Nephron progenitor cell (in vitro differentiated cells): ENCODE data around the gene TGM5.
A peak's percentile ranks its signal among the peaks of the same experiment; 100 is the strongest.

ENCODE experiments used
- DNase-seq: peaks from one replicate; pipeline ENCODE4 v3.0.0; 2021
- H3K27ac Mint-ChIP-seq: 2 replicates; pipeline ENCODE4 v1.8.0; 2021; ENCODE audit warnings: mild to moderate bottlenecking, moderate library complexity, mixed read lengths
- H3K27me3 Mint-ChIP-seq: 2 replicates; pipeline ENCODE4 v1.8.0; 2021; ENCODE audit warnings: mild to moderate bottlenecking, low read depth, mixed read lengths; ENCODE audit not compliant: poor library complexity
- H3K36me3 Mint-ChIP-seq: 2 replicates; pipeline ENCODE4 v1.8.0; 2021; ENCODE audit warnings: low read depth, mixed read lengths
- H3K4me1 Mint-ChIP-seq: 2 replicates; pipeline ENCODE4 v1.8.0; 2021; ENCODE audit warnings: mixed read lengths
- H3K4me3 Mint-ChIP-seq: 2 replicates; pipeline ENCODE4 v1.8.0; 2021; ENCODE audit warnings: mild to moderate bottlenecking, moderate library complexity, mixed read lengths
- H3K9me3 Mint-ChIP-seq: 2 replicates; pipeline ENCODE4 v1.8.0; 2021; ENCODE audit warnings: mild to moderate bottlenecking, moderate library complexity, mixed read lengths
- TF ChIP-seq, protein P1 (sequence below): fragments of 200-600 bp; sonication (generic); IDR thresholded peaks from 2 replicates; pipeline ENCODE4 v1.5.0; 2021; ENCODE audit warnings: antibody characterized with exemption

The TGM5 gene, protein sequence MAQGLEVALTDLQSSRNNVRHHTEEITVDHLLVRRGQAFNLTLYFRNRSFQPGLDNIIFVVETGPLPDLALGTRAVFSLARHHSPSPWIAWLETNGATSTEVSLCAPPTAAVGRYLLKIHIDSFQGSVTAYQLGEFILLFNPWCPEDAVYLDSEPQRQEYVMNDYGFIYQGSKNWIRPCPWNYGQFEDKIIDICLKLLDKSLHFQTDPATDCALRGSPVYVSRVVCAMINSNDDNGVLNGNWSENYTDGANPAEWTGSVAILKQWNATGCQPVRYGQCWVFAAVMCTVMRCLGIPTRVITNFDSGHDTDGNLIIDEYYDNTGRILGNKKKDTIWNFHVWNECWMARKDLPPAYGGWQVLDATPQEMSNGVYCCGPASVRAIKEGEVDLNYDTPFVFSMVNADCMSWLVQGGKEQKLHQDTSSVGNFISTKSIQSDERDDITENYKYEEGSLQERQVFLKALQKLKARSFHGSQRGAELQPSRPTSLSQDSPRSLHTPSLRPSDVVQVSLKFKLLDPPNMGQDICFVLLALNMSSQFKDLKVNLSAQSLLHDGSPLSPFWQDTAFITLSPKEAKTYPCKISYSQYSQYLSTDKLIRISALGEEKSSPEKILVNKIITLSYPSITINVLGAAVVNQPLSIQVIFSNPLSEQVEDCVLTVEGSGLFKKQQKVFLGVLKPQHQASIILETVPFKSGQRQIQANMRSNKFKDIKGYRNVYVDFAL

DNA sequence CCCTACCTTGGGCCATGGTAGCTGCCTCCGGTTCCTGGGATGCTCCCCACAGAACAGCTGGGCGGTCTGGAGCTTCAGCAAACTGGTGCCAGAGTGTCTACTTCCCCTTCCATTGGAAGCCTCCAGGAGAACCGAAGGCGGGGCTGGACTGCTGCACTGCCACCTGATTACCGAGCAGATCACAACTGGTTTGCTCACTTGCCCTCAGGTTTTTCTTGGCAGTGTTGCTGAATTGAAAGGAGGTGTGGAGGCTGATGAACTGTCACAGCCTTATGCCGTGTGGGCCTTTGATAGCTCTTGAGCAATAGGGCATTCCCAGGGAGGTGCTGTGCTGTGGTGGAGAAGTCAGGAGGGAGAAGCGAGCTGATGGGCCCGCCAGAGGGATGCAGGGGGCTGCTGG lies at the start of gene TGM5:
Gene TGM5, minus strand, starts transcription at position 95 of the 400 bp plus-strand sequence. Its CDS starts 79 bp downstream, at position 16.
- Mint-ChIP-seq H3K4me1 (no peaks in the 10 kb centered on the region), H3K27me3 (peaks cover 65% of the 10 kb centered on the region), H3K4me3 (no peak within 1 kb of the TSS), H3K9me3 (peaks cover 2% of the 10 kb centered on the region), H3K36me3 (no peaks in the 10 kb centered on the region), H3K27ac (no peak within 1 kb of the TSS)
- DNase-seq: no peak
- TF ChIP-seq, protein P1, sequence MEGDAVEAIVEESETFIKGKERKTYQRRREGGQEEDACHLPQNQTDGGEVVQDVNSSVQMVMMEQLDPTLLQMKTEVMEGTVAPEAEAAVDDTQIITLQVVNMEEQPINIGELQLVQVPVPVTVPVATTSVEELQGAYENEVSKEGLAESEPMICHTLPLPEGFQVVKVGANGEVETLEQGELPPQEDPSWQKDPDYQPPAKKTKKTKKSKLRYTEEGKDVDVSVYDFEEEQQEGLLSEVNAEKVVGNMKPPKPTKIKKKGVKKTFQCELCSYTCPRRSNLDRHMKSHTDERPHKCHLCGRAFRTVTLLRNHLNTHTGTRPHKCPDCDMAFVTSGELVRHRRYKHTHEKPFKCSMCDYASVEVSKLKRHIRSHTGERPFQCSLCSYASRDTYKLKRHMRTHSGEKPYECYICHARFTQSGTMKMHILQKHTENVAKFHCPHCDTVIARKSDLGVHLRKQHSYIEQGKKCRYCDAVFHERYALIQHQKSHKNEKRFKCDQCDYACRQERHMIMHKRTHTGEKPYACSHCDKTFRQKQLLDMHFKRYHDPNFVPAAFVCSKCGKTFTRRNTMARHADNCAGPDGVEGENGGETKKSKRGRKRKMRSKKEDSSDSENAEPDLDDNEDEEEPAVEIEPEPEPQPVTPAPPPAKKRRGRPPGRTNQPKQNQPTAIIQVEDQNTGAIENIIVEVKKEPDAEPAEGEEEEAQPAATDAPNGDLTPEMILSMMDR: no peak

DNA sequence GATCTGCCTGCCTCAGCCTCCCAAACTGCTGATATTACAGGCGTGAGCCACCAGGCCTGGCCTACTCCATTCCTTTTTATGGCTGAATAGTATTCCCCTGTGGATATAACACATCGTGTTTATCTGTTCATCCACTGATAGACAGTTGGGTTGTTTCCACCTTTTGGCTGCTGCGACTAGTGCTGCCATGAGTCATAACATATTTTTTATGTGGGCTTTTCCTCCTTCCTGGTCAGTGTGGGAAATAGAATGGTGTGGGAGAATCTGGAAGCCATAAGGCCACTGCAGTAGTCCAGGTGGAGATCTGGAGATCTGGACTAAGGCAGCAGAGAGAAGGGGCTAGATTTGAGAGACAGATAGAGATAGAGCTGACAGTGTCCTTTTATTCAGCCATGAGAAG lies 47.4 kb upstream of the TGM5 start:
- Mint-ChIP-seq H3K9me3 (no peaks in the 10 kb centered on the region), H3K36me3 (no peaks in the 10 kb centered on the region), H3K4me1 (no peaks in the 10 kb centered on the region), H3K4me3 (no peak overlapping the region), H3K27ac (no peak overlapping the region), H3K27me3 (peaks cover 67% of the 10 kb centered on the region)
- TF ChIP-seq, protein P1: no peak
- DNase-seq: no peak

DNA sequence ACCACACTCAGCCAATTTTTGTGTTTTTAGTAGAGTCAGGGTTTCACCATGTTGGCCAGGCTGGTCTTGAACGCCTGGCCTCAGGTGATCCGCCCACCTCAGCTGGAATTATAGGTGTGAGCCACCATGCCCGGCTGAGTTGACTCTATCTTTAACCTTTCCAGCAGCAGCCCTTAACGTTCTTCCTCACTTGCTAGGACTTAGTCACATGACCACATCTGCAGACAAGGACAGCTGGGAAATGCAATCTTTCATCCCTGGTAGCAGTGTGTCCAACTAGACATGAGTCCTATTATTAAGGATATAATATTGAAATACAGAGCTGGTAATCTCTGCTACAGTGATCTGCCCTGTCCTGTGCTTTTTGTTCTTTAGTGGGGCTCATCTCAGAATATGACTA lies 45.6 kb upstream of the TGM5 start:
- Mint-ChIP-seq H3K27me3 (peaks cover 72% of the 10 kb centered on the region), H3K9me3 (no peaks in the 10 kb centered on the region), H3K27ac (no peak overlapping the region), H3K36me3 (no peaks in the 10 kb centered on the region), H3K4me3 (no peak overlapping the region), H3K4me1 (no peaks in the 10 kb centered on the region)
- TF ChIP-seq, protein P1: no peak
- no peak for DNase-seq

DNA sequence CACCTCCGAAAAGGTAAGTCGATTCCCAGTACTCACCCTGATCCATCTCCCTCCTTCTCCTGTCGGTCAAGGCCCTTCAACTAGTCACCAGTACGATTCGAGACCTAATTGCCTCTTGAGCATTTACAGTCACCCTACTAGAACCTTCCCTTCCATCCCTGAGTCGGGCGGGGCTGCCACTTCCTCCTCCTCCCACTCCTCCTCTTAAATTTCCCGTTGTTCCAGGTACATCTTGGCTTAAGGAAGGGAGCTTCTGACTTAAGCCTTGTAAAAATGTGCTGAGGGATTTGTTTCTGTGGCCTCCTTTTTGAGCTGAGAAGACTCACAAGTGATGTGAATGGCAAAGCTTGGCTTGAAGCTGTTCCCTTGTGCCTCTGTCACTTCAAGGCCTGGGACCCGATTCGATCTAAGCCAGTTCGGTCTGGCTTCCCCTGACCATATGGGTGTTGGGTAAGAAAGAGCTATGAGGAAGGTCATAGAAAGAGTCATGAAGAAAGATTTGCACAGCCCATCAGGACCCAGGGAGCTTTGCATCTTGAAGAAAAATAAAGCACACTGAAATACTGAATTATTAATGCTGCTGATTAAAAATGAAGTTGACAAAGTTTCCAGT lies 35.6 kb upstream of the TGM5 start, which contains the start of gene TGM7:
Gene TGM7, minus strand, starts transcription at position 51 of the 613 bp plus-strand sequence.
- no peaks in the 10 kb centered on the region for H3K36me3 Mint-ChIP-seq
- DNase-seq: no peak
- no peaks in the 10 kb centered on the region for H3K9me3 Mint-ChIP-seq
- no peaks in the 10 kb centered on the region for H3K4me1 Mint-ChIP-seq
- no peak within 1 kb of the TSS for H3K4me3 Mint-ChIP-seq
- TF ChIP-seq, protein P1: no peak
- H3K27ac Mint-ChIP-seq: peak within 1 kb of the TSS; percentile 5
- H3K27me3 Mint-ChIP-seq: peaks cover 22% of the 10 kb centered on the region

DNA sequence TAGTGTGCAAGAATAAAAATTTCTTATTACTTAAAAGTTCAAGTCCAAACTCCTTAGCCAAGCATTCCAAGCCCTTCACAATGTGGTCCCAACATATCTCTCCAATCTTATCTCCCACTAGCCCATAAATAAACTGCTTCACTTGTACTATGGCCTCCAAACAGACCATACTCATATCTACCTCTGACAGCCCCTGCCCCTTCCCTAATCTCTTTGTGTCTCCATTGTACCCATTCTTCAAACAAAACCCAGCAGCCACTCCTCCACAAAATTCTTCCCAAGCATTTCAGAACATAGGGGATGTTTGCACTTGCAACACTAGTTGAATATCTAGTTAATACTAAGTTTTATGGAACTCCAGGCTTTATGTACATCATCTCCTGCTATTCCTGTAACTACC lies 33.2 kb upstream of the TGM5 start:
- no peak for DNase-seq
- TF ChIP-seq, protein P1: no peak
- H3K4me3 Mint-ChIP-seq: no peak overlapping the region
- no peaks in the 10 kb centered on the region for H3K9me3 Mint-ChIP-seq
- H3K27me3 Mint-ChIP-seq: peaks cover 10% of the 10 kb centered on the region
- no peaks in the 10 kb centered on the region for H3K36me3 Mint-ChIP-seq
- no peak overlapping the region for H3K27ac Mint-ChIP-seq
- no peaks in the 10 kb centered on the region for H3K4me1 Mint-ChIP-seq
